ENCODE results near the gene ALS2CL.

DNA sequence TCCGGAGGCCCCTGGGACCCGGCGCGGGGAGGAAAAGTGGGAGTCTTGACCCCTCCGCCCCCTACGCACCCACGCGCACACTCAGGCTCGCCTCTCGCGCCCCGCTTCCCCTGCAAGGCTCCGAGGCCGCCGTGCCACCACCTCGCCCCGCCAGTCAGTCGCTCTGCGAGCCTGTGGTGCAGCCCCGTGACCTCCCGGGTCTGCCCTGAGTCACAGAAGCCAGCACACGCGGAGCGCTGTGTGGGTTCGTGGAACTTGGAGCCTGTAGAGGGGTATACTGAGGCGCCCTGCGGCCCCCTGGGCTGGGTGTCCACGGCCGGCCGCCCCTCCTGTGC, 380 bp upstream of the ALS2CL start:
- TF ChIP-seq, protein P1, sequence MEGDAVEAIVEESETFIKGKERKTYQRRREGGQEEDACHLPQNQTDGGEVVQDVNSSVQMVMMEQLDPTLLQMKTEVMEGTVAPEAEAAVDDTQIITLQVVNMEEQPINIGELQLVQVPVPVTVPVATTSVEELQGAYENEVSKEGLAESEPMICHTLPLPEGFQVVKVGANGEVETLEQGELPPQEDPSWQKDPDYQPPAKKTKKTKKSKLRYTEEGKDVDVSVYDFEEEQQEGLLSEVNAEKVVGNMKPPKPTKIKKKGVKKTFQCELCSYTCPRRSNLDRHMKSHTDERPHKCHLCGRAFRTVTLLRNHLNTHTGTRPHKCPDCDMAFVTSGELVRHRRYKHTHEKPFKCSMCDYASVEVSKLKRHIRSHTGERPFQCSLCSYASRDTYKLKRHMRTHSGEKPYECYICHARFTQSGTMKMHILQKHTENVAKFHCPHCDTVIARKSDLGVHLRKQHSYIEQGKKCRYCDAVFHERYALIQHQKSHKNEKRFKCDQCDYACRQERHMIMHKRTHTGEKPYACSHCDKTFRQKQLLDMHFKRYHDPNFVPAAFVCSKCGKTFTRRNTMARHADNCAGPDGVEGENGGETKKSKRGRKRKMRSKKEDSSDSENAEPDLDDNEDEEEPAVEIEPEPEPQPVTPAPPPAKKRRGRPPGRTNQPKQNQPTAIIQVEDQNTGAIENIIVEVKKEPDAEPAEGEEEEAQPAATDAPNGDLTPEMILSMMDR (IDR thresholded peaks at IDR 0.05) = no peak
- no peak for TF ChIP-seq POLR2A (IDR thresholded peaks at IDR 0.05)

All from ovary (tissue), 3 donors.